ENCODE results near the gene SH2D4B. TPM values are rescaled to one million over a fixed set of nuclear protein-coding genes. Genes with fewer than 3 reads are reported as not detected.

The SH2D4B gene
- total RNA-seq: not detected in 2 replicates
- polyA plus RNA-seq: not detected in 2 replicates

- no peak for DNase-seq (ENCODE audit: low spot score)
Observed at GRCh38 chr10:80537736-80538480, at the start of gene SH2D4B. TSS of gene SH2D4B (plus strand) at chr10:80537902. CDS start at chr10:80538332, 430 bp downstream.

DNA sequence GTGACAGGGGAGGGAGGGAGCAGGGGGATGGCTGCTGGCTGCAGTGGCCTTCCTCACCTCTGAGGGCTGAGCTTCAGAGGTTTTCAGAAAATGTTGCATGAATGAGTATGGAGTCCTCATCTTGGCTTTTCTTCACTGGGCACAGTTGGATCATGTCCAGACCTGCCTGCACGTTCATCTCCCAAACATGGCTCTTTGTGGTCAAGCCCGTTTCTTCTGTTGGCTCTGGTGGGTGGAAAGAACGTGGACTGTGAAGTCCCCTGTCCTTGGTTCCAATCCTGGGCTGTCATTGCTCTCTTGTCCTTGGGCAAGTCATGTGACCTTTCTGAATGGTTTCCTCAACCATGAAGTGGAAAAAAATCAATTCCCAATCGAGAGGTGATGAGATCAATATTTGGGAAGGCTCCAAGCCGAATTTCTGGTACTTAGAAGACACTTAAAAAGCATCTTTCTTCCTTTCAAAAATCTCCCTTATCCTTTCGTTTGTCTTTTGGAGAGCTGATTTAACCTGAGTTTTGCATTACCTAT lies 49.1 kb upstream of the SH2D4B start:
- no peak for DNase-seq (ENCODE audit: low spot score)
- H3K79me2 ChIP-seq: peaks cover 91% of the 10 kb centered on the region
- peaks cover 52% of the 10 kb centered on the region for H4K20me1 ChIP-seq (ENCODE audit: insufficient read depth, poor library complexity, severe bottlenecking)
- H3K27ac ChIP-seq: no peak overlapping the region
- no peaks in the 10 kb centered on the region for H3K36me3 ChIP-seq (replicated peaks; ENCODE audit: insufficient read depth, low read depth)
- H3K4me2 ChIP-seq: no peak overlapping the region
- H3K9me3 ChIP-seq (ENCODE audit: low read depth): no peaks in the 10 kb centered on the region
- no peaks in the 10 kb centered on the region for H3K27me3 ChIP-seq
- TF ChIP-seq EZH2 (IDR thresholded peaks at IDR 0.05; ENCODE audit: borderline replicate concordance) (no peak), CTCF (IDR thresholded peaks at IDR 0.05; ENCODE audit: poor library complexity) (no peak), EZH2phosphoT487 (IDR thresholded peaks at IDR 0.05; ENCODE audit: low read depth, severe bottlenecking, unreplicated experiment) (no peak)
- no peak overlapping the region for H3K4me3 ChIP-seq
- H2AFZ ChIP-seq: no peak overlapping the region
- no peaks in the 10 kb centered on the region for H3K9me2 ChIP-seq (replicated peaks; ENCODE audit: insufficient read depth)
- peaks cover 38% of the 10 kb centered on the region for H3K4me1 ChIP-seq (ENCODE audit: insufficient read depth)
- 88% methylated on average over 6 of the region's 6 CpGs for WGBS (ENCODE audit: low lambda C conversion rate, missing lambda C conversion rate)

More at GRCh38 chr10:80537736-80538480, at the start of gene SH2D4B:
- Histone ChIP-seq H3K9me3 (ENCODE audit: low read depth) (no peaks in the 10 kb centered on the region), H3K27ac (peak within 1 kb of the TSS; percentile 42), H3K36me3 (replicated peaks; ENCODE audit: insufficient read depth, low read depth) (no peaks in the 10 kb centered on the region), H3K79me2 (no peaks in the 10 kb centered on the region), H3K9me2 (replicated peaks; ENCODE audit: insufficient read depth) (no peaks in the 10 kb centered on the region), H3K4me3 (no peak within 1 kb of the TSS), H3K4me2 (no peak within 1 kb of the TSS), H2AFZ (no peak within 1 kb of the TSS), H3K27me3 (no peaks in the 10 kb centered on the region), H4K20me1 (ENCODE audit: insufficient read depth, poor library complexity, severe bottlenecking) (no peaks in the 10 kb centered on the region), H3K4me1 (ENCODE audit: insufficient read depth) (peaks cover 9% of the 10 kb centered on the region)
- TF ChIP-seq EZH2 (IDR thresholded peaks at IDR 0.05; ENCODE audit: borderline replicate concordance): no peak
- WGBS (ENCODE audit: low lambda C conversion rate, missing lambda C conversion rate): 90% methylated on average over 19 of the region's 19 CpGs

DNA sequence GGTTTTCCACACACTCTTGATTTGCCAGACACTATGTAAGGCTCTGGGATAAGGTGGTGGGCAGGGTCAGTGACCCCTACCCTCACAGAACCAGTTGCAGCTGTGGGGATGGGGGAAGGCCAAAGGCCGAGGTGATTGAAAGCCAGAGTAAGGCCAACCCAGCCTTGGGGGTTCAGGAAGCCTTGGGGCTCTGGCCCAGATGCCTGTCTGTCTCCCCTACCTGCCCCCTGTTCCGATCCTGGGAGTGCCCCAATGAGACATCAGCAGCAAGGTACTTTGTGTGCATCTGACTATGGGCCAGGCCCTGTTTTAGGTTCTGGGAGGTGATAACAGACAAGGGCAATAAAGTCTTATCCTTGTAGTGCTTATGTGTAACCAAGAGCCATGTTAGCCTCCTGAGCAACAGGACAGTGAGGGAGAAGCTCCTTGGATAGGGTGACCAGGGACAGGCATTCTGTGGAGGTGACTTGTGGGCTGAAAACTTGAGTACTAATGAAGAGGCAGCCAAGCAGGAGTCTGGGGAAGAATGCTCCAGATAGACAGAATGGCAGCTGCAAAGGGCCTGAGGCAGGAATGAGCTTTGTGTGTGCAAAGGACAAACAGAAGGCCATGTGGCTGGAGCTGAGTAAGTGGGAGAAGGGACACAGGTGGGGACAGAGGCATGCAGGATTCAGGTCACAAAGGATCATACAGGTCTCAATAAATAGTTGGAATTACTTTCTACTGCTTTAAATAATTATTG lies 48.2 kb upstream of the SH2D4B start:
- H3K27me3 ChIP-seq: no peaks in the 10 kb centered on the region
- no peak overlapping the region for H3K4me3 ChIP-seq
- no peak overlapping the region for H2AFZ ChIP-seq
- H3K4me2 ChIP-seq: no peak overlapping the region
- 98% methylated on average over 2 of the region's 2 CpGs for WGBS (ENCODE audit: low lambda C conversion rate, missing lambda C conversion rate)
- no peaks in the 10 kb centered on the region for H3K36me3 ChIP-seq (replicated peaks; ENCODE audit: insufficient read depth, low read depth)
- peaks cover 48% of the 10 kb centered on the region for H4K20me1 ChIP-seq (ENCODE audit: insufficient read depth, poor library complexity, severe bottlenecking)
- TF ChIP-seq EZH2phosphoT487 (IDR thresholded peaks at IDR 0.05; ENCODE audit: low read depth, severe bottlenecking, unreplicated experiment): no peak
- no peak for TF ChIP-seq EZH2 (IDR thresholded peaks at IDR 0.05; ENCODE audit: borderline replicate concordance)
- no peak for TF ChIP-seq CTCF (IDR thresholded peaks at IDR 0.05; ENCODE audit: poor library complexity)
- H3K9me2 ChIP-seq (replicated peaks; ENCODE audit: insufficient read depth): no peaks in the 10 kb centered on the region
- H3K27ac ChIP-seq: no peak overlapping the region
- peaks cover 43% of the 10 kb centered on the region for H3K4me1 ChIP-seq (ENCODE audit: insufficient read depth)
- peaks cover 90% of the 10 kb centered on the region for H3K79me2 ChIP-seq
- DNase-seq (ENCODE audit: low spot score): no peak
- no peaks in the 10 kb centered on the region for H3K9me3 ChIP-seq (ENCODE audit: low read depth)

Measured in hepatocyte (in vitro differentiated cells).